Mesenchymal stem cell (in vitro differentiated cells and primary cell): ENCODE data around the gene TSPAN2. TPM values are rescaled to one million over a fixed set of nuclear protein-coding genes. Genes with fewer than 3 reads are reported as not detected.

ENCODE experiments used
- DNase-seq: peaks from one replicate; pipeline ENCODE4 v3.0.0-alpha.2; 2013
- H2AFZ ChIP-seq: one replicate; pipeline ENCODE4 v1.6.1; 2013; ENCODE audit warnings: low read depth, mild to moderate bottlenecking, control low read depth, inconsistent platforms, low read length, moderate library complexity
- H2AK5ac ChIP-seq: 2 replicates; pipeline ENCODE4 v1.6.1; 2013; ENCODE audit warnings: low read length, moderate library complexity, mild to moderate bottlenecking, inconsistent platforms; ENCODE audit not compliant: severe bottlenecking
- H2BK120ac ChIP-seq: one replicate; pipeline ENCODE4 v1.6.1; 2013; ENCODE audit warnings: low read depth, mild to moderate bottlenecking, inconsistent platforms, low read length, moderate library complexity
- H2BK12ac ChIP-seq, 2 experiments: one replicate each; pipeline ENCODE4 v1.6.1; 2013; ENCODE audit warnings: inconsistent platforms in 2 of 2, low read length in 2 of 2, mild to moderate bottlenecking in 2 of 2, moderate library complexity in 2 of 2, control low read depth in 1 of 2
- H2BK15ac ChIP-seq: one replicate; pipeline ENCODE4 v1.6.1; 2013; ENCODE audit warnings: mild to moderate bottlenecking, low read depth, inconsistent platforms; ENCODE audit not compliant: poor library complexity, severe bottlenecking
- H2BK5ac ChIP-seq: 2 replicates; pipeline ENCODE4 v1.6.1; 2013; ENCODE audit warnings: low read depth, mild to moderate bottlenecking, low read length, control low read depth, inconsistent platforms; ENCODE audit not compliant: poor library complexity, severe bottlenecking
- H3K14ac ChIP-seq, 2 experiments: one replicate each; pipeline ENCODE4 v1.6.1; 2013; ENCODE audit warnings: inconsistent platforms in 2 of 2, low read length in 2 of 2, control low read depth in 1 of 2, mild to moderate bottlenecking in 1 of 2, moderate library complexity in 1 of 2
- H3K18ac ChIP-seq, 2 experiments: one replicate each; pipeline ENCODE4 v1.6.1; 2013; ENCODE audit warnings: inconsistent platforms in 2 of 2, low read length in 2 of 2, control low read depth in 1 of 2, low read depth in 1 of 2, mild to moderate bottlenecking in 1 of 2
- H3K23ac ChIP-seq, 2 experiments: one replicate each; pipeline ENCODE4 v1.6.1; 2013; ENCODE audit warnings: inconsistent platforms in 2 of 2, low read length in 2 of 2, mild to moderate bottlenecking in 2 of 2, moderate library complexity in 2 of 2, control low read depth in 1 of 2
- H3K27ac ChIP-seq: 2 replicates; pipeline ENCODE4 v1.5.1; 2013; ENCODE audit warnings: mild to moderate bottlenecking, moderate library complexity, low read length, control low read depth, inconsistent platforms; ENCODE audit not compliant: poor library complexity, severe bottlenecking
- H3K27me3 ChIP-seq, 2 experiments: 2 replicates each; pipeline versions ENCODE4 v1.6.1 to v1.7.0; 2013; ENCODE audit warnings: low read length in 2 of 2, mild to moderate bottlenecking in 2 of 2, moderate library complexity in 2 of 2, control low read depth in 1 of 2, inconsistent platforms in 1 of 2; ENCODE audit not compliant: control insufficient read depth in 1 of 2, insufficient read depth in 1 of 2
- H3K36me3 ChIP-seq, 2 experiments: 2 replicates each; pipeline versions ENCODE4 v1.6.1 to v1.7.0; 2013; ENCODE audit warnings: low read length in 2 of 2, control low read depth in 1 of 2, inconsistent platforms in 1 of 2, low read depth in 1 of 2, mild to moderate bottlenecking in 1 of 2; ENCODE audit not compliant: insufficient read depth in 2 of 2, control insufficient read depth in 1 of 2
- H3K4ac ChIP-seq, 2 experiments: one replicate each; pipeline ENCODE4 v1.6.1; 2013; ENCODE audit warnings: inconsistent platforms in 2 of 2, low read length in 2 of 2, mild to moderate bottlenecking in 2 of 2, moderate library complexity in 2 of 2, control low read depth in 1 of 2, low read depth in 1 of 2
- H3K4me1 ChIP-seq: 2 replicates; pipeline ENCODE4 v1.6.1; 2013; ENCODE audit warnings: low read depth, low read length, control low read depth; ENCODE audit not compliant: control insufficient read depth, insufficient read depth
- H3K4me2 ChIP-seq: 2 replicates; pipeline ENCODE4 v1.6.1; 2013; ENCODE audit warnings: low read length, mild to moderate bottlenecking, inconsistent platforms; ENCODE audit not compliant: poor library complexity, severe bottlenecking
- H3K4me3 ChIP-seq, 2 experiments: 2 replicates each; pipeline versions ENCODE4 v1.5.1 to v1.7.0; 2013; ENCODE audit warnings: low read length in 2 of 2, mild to moderate bottlenecking in 2 of 2, control low read depth in 1 of 2, low read depth in 1 of 2; ENCODE audit not compliant: insufficient read depth in 1 of 2
- H3K79me1 ChIP-seq: replicated peaks from 2 replicates; pipeline ENCODE4 v1.6.1; 2013; ENCODE audit warnings: mild to moderate bottlenecking, control low read depth, low read length, inconsistent platforms; ENCODE audit not compliant: poor library complexity, severe bottlenecking
- H3K9ac ChIP-seq: 2 replicates; pipeline ENCODE4 v1.7.0; 2013; ENCODE audit warnings: mild to moderate bottlenecking, low read length, moderate library complexity
- H3K9me3 ChIP-seq: 2 replicates; pipeline ENCODE4 v1.7.0; 2013; ENCODE audit warnings: mild to moderate bottlenecking, low read length; ENCODE audit not compliant: control insufficient read depth
- H4K8ac ChIP-seq: one replicate; pipeline ENCODE4 v1.6.1; 2013; ENCODE audit warnings: inconsistent platforms, mild to moderate bottlenecking, low read length, moderate library complexity
- H4K91ac ChIP-seq: one replicate; pipeline ENCODE4 v1.6.1; 2013; ENCODE audit warnings: mild to moderate bottlenecking, low read length, inconsistent platforms
- WGBS: methylation state at CpG from one replicate; pipeline ENCODE4 v1.1.7; 2013; ENCODE audit warnings: mixed read lengths; 5-methylcytosine and 5-hydroxymethylcytosine counted together
- polyA plus RNA-seq, 2 experiments: library from polyadenylated mRNA; stranded (reverse); fragments of 200-250 nt; gene quantifications; one replicate each; pipeline ENCODE4 v1.2.3, GENCODE V29; 2013

The TSPAN2 gene
- polyA plus RNA-seq (2013, experiment 1 of 2), result not detected
- 0.01 TPM for polyA plus RNA-seq (2013, experiment 2 of 2)

GRCh38 chr1:115089420-115090185 lies at the start of gene TSPAN2:
Gene TSPAN2 (minus strand): TSS chr1:115089503. CDS start chr1:115089432, 71 bp downstream.
- Histone ChIP-seq H3K18ac (no peak within 1 kb of the TSS), H3K14ac (no peak within 1 kb of the TSS), H2BK15ac (no peak within 1 kb of the TSS)

GRCh38 chr1:115138973-115139372 lies 49.7 kb upstream of the TSPAN2 start:
- Histone ChIP-seq H3K4me1 (peaks cover 6% of the 10 kb centered on the region), H2BK5ac (no peak overlapping the region), H4K91ac (no peak overlapping the region), H3K27me3 (no peaks in the 10 kb centered on the region), H3K9me3 (no peaks in the 10 kb centered on the region), H3K14ac (no peak overlapping the region), H3K9ac (peak overlapping the region; percentile 73), H2BK120ac (no peak overlapping the region), H4K8ac (no peak overlapping the region), H2AFZ (no peak overlapping the region), H2BK15ac (no peak overlapping the region), H3K4ac (no peak overlapping the region), H2AK5ac (no peak overlapping the region), H3K79me1 (no peaks in the 10 kb centered on the region), H3K18ac (no peak overlapping the region), H3K36me3 (no peaks in the 10 kb centered on the region), H3K4me2 (no peak overlapping the region), H2BK12ac (no peak overlapping the region), H3K23ac (no peak overlapping the region), H3K4me3 (no peak overlapping the region), H3K27ac (no peak overlapping the region)
- 10% methylated on average over 13 of the region's 13 CpGs for WGBS
- peak; percentile 87 for DNase-seq

More at GRCh38 chr1:115089420-115090185, at the start of gene TSPAN2:
- Histone ChIP-seq H3K4me2 (peak within 1 kb of the TSS; percentile 86), H3K27me3 (peaks cover 0 to 32% of the 10 kb centered on the region in 2 experiments), H3K23ac (no peak within 1 kb of the TSS), H2BK120ac (no peak within 1 kb of the TSS), H3K9me3 (no peaks in the 10 kb centered on the region), H2BK12ac (no peak within 1 kb of the TSS), H3K4me3 (peak within 1 kb of the TSS; percentile 73 to 81), H3K4ac (no peak within 1 kb of the TSS), H3K4me1 (peaks cover 8% of the 10 kb centered on the region), H4K91ac (no peak within 1 kb of the TSS), H2AK5ac (no peak within 1 kb of the TSS), H2BK5ac (no peak within 1 kb of the TSS), H3K79me1 (no peaks in the 10 kb centered on the region), H3K36me3 (no peaks in the 10 kb centered on the region), H3K27ac (no peak within 1 kb of the TSS), H3K9ac (peak within 1 kb of the TSS; percentile 65), H2AFZ (no peak within 1 kb of the TSS), H4K8ac (no peak within 1 kb of the TSS)
- 5% methylated on average over 28 of the region's 68 CpGs for WGBS
- DNase-seq, result no peak

- Histone ChIP-seq H3K4ac (no peak overlapping the region), H4K8ac (no peak overlapping the region), H3K23ac (no peak overlapping the region), H3K9ac (no peak overlapping the region), H3K9me3 (no peaks in the 10 kb centered on the region), H4K91ac (no peak overlapping the region), H2BK12ac (no peak overlapping the region), H3K79me1 (no peaks in the 10 kb centered on the region), H3K27me3 (no peaks in the 10 kb centered on the region), H2BK15ac (no peak overlapping the region), H2AK5ac (peak overlapping the region; percentile 70), H3K27ac (no peak overlapping the region), H2BK5ac (no peak overlapping the region), H3K4me1 (peaks cover 8% of the 10 kb centered on the region), H3K4me3 (no peak overlapping the region), H2AFZ (no peak overlapping the region), H3K18ac (no peak overlapping the region), H3K4me2 (no peak overlapping the region), H2BK120ac (no peak overlapping the region), H3K36me3 (no peaks in the 10 kb centered on the region), H3K14ac (no peak overlapping the region)
- no peak for DNase-seq
- 94% methylated on average over 6 of the region's 6 CpGs for WGBS
Observed at GRCh38 chr1:115138271-115138670, 49.0 kb upstream of the TSPAN2 start.

GRCh38 chr1:115137191-115137590 lies 47.9 kb upstream of the TSPAN2 start:
- no peak overlapping the region for H2BK120ac ChIP-seq
- H4K8ac ChIP-seq, result no peak overlapping the region
- H2BK15ac ChIP-seq, result no peak overlapping the region
- WGBS, result 100% methylated on average over 1 of the region's 1 CpG
- H3K14ac ChIP-seq, result no peak overlapping the region
- H3K4me3 ChIP-seq, result no peak overlapping the region
- H3K27me3 ChIP-seq, result no peaks in the 10 kb centered on the region
- H3K18ac ChIP-seq, result no peak overlapping the region
- H3K4me1 ChIP-seq, result peaks cover 8% of the 10 kb centered on the region
- H3K9me3 ChIP-seq, result no peaks in the 10 kb centered on the region
- DNase-seq, result no peak
- H4K91ac ChIP-seq, result no peak overlapping the region
- no peak overlapping the region for H3K4me2 ChIP-seq
- H3K23ac ChIP-seq, result no peak overlapping the region
- no peaks in the 10 kb centered on the region for H3K36me3 ChIP-seq
- no peak overlapping the region for H3K9ac ChIP-seq
- H2BK5ac ChIP-seq, result no peak overlapping the region
- no peak overlapping the region for H2AK5ac ChIP-seq
- no peak overlapping the region for H3K4ac ChIP-seq
- no peak overlapping the region for H2AFZ ChIP-seq
- H2BK12ac ChIP-seq, result no peak overlapping the region
- H3K79me1 ChIP-seq, result no peaks in the 10 kb centered on the region
- H3K27ac ChIP-seq, result no peak overlapping the region
